UCSD-AML1 (cell line): ENCODE measurements around the gene PLA2G4F.

Experiments
- DNase-seq: peaks from one replicate; lab custom pipeline; 2025; ENCODE audit not compliant: unreplicated experiment; lab: John Stamatoyannopoulos, UW

Gene PLA2G4F, protein sequence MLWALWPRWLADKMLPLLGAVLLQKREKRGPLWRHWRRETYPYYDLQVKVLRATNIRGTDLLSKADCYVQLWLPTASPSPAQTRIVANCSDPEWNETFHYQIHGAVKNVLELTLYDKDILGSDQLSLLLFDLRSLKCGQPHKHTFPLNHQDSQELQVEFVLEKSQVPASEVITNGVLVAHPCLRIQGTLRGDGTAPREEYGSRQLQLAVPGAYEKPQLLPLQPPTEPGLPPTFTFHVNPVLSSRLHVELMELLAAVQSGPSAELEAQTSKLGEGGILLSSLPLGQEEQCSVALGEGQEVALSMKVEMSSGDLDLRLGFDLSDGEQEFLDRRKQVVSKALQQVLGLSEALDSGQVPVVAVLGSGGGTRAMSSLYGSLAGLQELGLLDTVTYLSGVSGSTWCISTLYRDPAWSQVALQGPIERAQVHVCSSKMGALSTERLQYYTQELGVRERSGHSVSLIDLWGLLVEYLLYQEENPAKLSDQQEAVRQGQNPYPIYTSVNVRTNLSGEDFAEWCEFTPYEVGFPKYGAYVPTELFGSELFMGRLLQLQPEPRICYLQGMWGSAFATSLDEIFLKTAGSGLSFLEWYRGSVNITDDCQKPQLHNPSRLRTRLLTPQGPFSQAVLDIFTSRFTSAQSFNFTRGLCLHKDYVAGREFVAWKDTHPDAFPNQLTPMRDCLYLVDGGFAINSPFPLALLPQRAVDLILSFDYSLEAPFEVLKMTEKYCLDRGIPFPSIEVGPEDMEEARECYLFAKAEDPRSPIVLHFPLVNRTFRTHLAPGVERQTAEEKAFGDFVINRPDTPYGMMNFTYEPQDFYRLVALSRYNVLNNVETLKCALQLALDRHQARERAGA

DNA sequence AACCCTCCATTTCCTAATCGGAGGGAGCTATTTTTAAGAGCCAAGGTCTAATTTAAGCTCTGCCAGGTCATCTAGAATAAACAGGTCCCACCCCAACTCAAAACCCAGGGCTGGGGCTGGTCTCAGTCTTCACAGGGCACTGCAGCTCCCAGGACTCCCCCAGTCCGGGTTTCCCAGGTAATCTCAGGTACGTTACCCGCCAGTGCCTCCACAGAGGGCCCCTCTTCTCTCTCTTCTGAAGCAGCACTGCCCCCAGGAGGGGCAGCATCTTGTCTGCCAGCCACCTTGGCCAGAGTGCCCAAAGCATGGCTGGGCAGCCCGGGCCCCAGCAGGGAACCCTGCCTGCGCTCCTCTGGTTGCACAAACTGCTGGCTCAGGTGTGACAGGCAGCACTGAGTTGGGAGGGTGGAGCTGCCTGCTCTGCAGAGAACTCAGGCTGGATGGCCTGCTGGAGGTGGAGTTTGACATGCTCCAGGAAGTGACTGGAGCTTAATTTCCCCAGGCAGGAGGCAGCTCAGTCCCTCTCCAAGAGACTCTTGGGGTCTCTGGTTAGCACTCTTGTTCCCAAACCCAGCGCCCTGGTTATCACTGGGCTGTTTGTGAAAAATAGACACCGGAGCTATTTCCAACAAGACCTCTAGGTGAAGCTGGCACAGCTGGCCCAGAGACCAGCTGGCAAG, at the start of gene PLA2G4F:
Gene PLA2G4F (minus strand): TSS at position 394 of the 680 bp plus-strand sequence. CDS start 87 bp downstream, at position 307.
- no peak for DNase-seq

DNA sequence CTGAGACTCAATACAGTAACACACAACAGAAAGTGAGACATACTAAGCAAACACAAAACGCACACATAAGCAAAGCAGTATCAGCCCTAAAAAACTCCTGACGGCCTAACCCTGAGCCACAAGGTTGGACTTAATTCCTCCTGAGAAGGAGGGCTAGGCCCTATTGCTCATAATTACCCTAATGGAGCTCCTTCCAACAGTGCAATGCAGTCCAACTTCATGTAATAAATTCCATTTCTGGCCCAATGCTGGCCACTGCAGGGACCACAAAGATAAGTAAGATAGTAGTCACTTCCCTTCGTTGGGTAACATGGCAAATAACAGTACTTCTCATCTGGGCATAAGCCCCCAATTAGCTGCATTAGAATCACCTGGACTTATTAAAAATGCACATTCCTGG, 47.5 kb upstream of the PLA2G4F start:
- no peak for DNase-seq

DNA sequence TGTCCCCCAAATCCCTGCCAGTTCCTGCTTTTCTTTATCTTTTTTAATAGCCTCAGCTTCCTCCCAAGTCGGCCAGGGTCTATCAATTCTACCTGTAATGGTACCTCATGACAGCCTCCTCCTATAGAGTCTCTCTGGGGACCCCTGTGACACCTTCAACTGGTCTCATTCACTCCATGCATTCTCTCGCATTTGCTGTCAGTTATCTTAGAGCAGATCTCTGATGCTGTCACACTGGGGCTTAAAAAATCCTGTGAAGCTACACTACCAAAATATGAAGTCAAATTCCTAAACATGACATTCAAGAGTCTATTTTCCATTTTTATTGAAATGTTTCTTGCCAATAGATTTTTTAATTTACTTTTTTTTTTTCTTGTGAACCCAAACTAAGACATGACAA, 46.2 kb upstream of the PLA2G4F start:
- DNase-seq = no peak

DNA sequence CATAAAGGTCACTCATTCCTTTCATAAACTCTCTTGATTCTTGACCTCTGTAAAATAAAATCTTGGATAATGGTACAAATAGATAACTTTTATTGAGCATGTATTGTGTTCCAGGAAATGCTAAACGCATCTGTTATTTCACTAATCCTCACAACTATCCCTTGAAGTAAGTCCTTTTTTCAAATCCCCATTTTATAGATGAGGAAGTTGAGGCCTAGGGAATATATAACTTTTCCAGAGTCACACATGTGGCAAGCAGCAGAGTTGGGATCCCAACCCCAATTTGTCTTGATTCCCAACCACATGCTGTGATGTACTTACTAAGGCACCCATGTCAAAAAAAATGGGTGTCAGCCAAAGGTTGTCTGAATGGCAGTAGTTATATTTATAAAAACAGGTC, 45.4 kb upstream of the PLA2G4F start:
- DNase-seq = no peak

DNA sequence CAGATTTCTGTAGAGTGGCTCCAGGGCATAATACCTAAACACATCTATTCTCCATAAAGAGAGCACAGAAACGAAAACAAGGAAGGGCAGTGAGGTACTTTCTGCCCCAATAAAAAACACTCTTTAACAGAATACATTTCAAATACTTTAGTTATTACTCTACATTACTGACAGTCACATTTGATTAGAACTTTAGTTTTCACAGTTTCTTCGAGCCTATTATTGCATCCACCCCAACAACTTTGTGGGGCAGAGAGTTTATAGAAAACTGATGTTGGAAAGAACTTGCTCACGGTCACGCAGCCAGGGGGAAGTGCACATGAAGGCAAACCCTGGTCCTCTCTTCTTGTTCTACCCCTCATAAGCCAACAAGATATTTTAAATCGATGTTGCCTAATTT, 42.7 kb upstream of the PLA2G4F start:
- DNase-seq = no peak

DNA sequence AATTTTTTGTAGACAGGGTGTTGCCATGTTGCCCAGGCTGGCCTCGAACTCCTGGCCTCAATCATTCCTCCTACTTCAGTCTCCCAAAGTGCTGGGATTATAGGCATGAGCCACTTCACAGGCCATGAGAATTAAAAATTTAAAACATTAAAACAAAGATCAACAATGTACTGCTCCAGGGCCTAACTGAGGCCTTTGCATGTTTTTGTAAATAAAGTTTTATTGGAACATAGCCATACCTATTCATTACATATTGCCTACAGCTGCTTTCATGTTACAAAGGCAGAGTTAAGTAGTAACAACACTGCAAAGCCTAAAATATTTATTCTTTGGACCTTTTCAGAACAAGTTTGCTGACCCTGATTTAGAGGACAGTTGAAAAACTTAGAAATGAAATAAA, 42.1 kb upstream of the PLA2G4F start:
- DNase-seq = no peak

DNA sequence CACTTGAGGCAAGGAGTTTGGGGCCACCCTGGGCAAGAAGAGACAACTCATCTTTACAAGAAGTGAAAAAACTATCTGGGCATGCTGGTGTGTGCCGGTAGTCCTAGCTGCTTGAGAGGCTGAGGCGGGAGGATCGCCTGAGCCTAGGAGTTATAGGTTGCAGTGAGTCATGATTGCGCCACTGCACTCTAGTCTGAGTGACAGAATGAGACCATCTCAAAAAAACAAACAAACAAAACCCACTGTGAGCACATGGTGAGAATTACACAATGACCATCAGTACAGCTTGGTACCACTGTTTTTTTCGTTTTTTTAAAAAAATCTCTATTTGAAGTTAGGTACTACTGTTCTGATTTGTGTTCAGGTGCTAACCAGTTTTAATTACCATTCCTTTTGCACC, 38.1 kb upstream of the PLA2G4F start:
- no peak for DNase-seq

DNA sequence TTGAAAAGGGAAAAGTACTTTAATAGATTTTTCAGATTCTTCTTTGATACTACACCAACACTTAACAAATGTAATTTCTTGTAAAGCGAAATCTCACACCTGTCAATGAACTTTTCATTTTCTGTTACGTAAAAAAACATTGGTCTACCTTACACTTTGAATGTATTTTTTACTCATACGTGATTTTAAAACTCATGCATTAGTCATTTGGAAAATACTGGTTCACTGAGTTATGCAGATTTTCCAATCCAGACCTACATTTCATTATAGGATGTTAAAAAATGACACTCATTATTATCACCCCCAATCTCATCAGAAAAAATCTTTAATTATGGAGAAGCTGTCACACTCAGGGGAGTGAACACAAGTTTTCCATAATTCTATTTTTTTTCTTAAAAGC, 36.9 kb upstream of the PLA2G4F start:
- no peak for DNase-seq

DNA sequence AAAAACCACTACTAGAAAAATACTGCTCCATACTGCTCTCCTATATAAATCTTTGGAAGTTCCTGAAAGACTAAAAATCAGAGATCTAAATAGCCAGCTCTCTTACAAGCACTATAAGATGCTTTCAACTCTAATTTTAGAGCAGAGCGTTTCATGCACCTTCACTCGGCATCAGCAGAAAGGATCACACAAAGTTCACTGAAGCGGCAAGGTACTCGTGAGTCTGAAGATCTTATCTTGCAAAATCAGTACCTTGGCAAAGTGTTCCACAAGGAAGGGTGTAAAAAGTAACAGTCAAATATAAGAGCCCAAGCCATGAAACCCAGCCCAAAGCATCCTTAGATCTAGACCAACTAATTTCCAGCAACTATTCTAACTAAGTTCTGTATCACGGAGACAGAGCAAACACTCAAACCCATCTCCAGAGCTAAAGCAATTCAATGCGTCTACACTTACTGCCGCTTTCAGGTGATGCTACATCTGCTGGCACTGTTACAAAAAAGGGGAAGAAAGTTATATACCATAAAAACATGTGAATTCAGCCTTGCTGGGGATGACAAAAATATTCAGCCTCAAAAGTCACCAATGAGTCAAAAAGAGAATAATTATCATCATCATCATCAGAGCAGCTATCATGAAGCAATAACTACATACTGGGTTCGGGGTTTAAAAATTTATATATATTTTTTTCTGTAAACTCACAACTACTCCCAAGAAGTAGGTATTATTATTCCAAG, 35.3 kb upstream of the PLA2G4F start:
- no peak for DNase-seq

DNA sequence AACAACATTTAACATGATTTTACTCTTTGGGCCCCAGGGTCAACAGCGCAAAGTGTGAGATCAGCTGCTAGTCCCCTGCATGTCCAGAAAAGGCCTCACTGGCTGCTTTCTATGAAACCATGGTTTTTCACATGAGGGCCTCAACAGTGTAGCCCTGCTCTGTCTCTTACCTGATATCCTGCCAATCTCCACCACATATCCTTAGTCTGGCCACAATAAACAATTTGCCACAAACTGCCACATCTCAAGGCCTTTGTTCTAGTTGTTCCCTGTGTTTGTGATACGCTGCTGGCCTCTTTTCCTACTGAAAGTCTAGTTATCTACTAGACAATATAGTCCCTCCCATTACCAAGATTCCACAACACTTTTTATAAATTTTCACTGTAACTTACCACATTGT, 33.9 kb upstream of the PLA2G4F start:
- DNase-seq = no peak

DNA sequence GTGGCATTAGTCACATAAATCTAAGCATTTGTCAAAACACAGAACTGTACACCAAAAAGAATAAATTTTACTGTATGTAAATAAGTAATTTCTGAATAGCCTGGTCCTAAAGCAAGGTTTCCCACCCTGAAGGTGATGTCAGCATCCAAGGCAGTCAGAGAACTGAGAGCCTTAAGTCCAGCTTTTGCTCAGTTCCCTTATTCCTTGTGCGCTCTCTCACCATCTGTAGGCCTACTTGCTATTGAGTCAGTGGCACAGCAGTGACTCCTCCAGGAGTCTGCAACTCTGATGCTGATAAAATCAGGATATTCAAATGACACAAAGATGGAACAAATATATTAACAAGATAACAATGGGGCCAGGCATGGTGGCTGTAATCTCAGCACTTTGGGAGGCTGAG, 29.4 kb upstream of the PLA2G4F start:
- DNase-seq = no peak

DNA sequence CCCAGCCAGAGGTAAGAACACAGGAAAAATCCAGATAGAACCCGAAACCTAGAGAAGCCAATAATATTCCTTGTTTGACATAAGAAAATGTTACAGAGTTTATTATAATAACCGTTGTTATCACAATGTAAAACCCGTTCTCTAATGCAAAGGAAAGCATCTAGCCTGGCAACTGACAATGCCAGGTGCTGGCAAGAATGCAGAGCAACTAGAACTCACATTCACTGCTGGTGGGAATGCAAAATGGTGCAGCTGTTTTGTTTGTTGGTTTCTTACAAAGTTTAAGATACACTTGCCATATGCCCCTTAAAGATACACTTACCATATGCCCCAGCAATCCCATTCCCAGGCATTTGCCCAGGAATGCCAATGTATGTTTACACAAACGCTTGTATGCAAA, 28.3 kb upstream of the PLA2G4F start:
- DNase-seq = no peak

DNA sequence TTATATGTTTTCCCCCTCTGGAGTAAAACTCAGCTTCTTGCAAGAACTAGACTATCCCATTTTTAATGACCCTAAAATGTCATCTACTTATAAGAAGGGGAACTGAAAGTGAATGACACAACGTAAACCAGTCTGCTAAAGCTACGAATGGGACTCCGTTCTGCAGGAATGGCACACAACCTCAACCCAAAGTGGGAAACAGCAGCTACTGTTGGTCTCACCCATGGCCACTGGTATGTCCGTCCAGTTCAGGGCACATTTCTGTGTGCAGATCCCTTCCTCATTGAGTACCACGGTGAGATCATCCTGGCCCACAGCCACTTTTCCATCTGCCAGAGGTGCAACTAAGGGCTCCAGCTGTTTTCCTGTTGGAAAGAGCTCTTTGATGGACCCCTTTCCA, 27.9 kb upstream of the PLA2G4F start:
- DNase-seq = no peak

DNA sequence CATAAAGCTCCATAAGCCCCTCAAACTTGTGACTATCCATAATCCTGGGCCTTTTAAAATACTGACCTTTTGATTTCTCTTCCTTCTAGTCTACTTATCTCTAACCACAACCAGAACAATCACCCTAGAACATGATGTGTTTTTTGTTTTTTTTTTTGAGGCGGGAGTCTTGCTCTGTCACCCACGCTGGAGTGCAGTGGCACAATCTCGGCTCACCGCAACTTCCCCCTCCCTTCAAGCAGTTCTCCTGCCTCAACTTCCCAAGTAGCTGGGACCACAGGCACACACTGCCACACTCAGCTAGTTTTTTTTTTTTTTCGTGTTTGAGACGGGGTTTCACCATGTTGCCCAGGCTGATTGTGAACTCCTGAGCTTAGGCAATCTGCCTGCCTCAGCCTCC, 26.5 kb upstream of the PLA2G4F start:
- DNase-seq = no peak

DNA sequence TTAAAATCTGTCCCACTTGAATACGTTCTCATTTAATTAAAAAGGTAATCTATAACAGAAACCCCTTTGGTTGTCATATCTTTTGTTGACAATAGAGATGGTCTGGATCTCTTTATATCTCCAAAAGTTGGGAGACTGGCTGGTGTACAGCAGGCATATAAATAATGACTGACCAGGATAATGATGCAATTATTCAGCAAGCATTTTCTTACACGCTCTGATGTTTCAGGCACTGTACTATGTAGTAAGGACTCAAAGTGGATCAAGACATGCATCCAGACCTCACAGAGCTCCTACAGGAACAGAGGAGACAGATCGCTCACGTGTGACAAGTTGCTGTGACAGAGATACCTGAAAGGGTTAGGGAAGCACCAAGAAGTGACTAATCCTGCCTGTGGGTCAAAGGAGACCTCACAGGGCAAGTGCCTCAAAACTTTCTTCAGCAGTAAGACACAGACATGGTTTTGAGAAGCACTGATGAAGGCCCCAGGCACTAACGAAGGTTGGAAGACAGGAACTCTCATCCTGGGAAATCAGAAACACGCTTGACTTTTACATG, 26.0 kb upstream of the PLA2G4F start:
- no peak for DNase-seq

DNA sequence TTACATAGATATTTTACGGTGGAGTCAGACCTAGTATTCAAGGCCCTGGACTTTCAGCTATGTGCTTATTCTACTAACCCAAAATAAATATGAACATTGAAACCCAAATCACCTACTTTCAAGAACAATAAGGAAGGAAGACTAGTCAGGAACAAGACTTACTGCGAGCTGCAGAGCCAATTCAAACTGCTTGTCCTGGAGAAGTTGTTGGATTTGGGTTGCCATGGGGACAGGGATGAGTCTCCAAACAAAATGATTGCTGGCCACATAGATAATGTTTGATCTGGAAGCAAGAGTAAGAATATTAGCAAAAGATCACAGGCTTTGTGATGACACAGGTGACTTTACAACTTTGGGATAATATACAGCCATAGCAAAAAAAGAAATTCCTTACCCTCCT, 21.6 kb upstream of the PLA2G4F start:
- no peak for DNase-seq

DNA sequence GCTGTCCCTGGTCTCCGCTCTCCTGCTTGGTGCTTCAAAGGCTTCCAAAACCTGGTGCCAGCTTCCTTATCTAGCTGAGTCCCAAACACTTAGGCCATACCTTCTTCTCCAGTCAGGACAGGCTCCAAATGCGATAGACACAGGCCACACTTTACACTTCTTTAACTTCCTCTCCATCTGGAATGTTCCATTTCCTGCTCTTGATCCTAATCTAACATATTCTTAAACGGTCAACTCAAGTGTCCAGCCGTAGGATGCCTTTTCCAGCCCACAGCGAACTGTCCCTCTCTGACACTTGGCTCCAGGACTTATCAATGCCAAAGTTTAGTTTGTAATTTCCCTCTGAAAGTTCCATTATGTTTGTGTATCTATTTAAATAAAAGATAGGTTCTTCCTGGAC, 19.2 kb upstream of the PLA2G4F start:
- DNase-seq = no peak

DNA sequence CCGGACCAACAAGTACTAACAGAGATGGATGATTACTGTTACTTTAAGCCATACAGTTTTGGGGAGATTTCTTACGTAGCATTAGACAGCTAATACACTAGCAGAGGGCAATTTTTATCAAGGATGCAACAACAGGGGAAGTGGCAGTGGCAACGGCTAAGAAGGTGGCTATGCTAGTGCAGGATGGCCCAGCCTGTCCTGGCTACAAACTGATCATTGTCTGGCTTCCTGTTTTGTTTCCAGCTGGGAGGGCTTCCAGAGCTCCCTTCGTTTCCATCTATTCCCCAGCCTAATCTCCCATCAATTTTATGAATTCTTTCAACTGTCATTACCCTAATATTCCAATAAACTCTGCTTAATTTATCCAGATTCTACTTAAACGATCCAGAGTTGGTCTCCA, 16.0 kb upstream of the PLA2G4F start:
- DNase-seq = no peak

DNA sequence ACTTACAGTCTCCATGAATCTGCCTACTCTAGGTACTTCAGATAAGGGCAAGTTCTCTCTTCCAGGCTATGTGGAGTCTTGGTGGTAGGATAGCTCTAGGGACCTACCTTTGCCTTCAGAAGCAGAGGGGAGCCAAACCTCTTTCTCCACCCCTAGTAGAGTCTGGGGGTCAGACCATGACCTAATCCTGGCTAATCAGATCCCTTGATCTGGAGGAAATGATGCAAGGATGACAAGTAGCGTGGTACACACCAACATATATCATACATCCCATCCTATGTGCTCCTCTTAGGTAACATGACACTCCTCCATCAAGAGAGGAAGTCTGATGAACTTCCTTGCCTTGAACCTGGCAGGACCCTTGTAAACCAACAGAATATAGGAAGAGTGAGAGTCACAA, 15.4 kb upstream of the PLA2G4F start:
- DNase-seq = no peak

DNA sequence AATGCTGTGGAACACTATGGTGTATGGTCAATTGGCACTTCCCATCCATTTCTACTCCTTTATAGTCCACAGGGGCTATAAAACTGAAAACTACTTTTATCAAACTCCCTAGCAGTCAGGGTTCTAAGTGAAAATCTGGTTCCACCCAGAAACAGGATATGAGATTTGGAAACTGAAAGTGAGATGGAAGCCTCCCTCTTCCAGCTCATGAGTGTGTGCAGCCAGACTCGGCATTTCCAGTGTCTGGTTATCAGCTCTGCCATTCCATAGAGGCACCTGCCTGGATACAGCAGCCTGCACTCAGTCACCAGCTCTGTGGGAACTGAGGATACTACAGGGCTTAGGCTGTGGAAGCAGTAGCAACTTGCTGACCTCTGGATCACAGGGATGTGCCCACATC, 14.7 kb upstream of the PLA2G4F start:
- no peak for DNase-seq
